Urothelium cell line (cell line): ENCODE measurements around the gene EDDM3A.

Experiments used
- DNase-seq: peaks from one replicate; pipeline ENCODE4 v3.0.0; 2011; ENCODE audit warnings: low spot score, mixed read lengths
- FAIRE-seq: peaks from 2 replicates; lab custom pipeline; 2011; peaks lifted over from hg19 to GRCh38; lab: Jason Lieb, UNC

EDDM3A gene

GRCh38 chr14:20782280-20782890 is 36.7 kb downstream of the EDDM3A start:
- DNase-seq: no peak
- FAIRE-seq: no peak

GRCh38 chr14:20787025-20787424 is 41.3 kb downstream of the EDDM3A start:
- no peak for DNase-seq

GRCh38 chr14:20789230-20789813 is 43.6 kb downstream of the EDDM3A start:
- DNase-seq (no peak), FAIRE-seq (no peak)

More at GRCh38 chr14:20787025-20787424, 41.3 kb downstream of the EDDM3A start:
- FAIRE-seq: no peak

- FAIRE-seq (no peak), DNase-seq (no peak)
Measured at GRCh38 chr14:20790464-20791116, 44.9 kb downstream of the EDDM3A start.

- DNase-seq (no peak), FAIRE-seq (no peak)
Measured at GRCh38 chr14:20791187-20791586, 45.5 kb downstream of the EDDM3A start.

- DNase-seq (no peak), FAIRE-seq (no peak)
Measured at GRCh38 chr14:20791597-20791996, 45.9 kb downstream of the EDDM3A start.

GRCh38 chr14:20792556-20792955 is 46.9 kb downstream of the EDDM3A start:
- no peak for FAIRE-seq
- DNase-seq: no peak

GRCh38 chr14:20794644-20795369 is 49.1 kb downstream of the EDDM3A start:
- DNase-seq (no peak), FAIRE-seq (no peak)

GRCh38 chr14:20797164-20797563 is 51.5 kb downstream of the EDDM3A start:
- FAIRE-seq (no peak), DNase-seq (no peak)
